Neural cell (in vitro differentiated cells): ENCODE data around the gene ADAMTS17.

Experiments used
- EZH2 ChIP-seq: fragments of 200-600, 300-800 bp; shearing (Covaris generic), sonication (generic); IDR thresholded peaks from 2 replicates; pipeline ENCODE4 v1.6.1; 2014; ENCODE audit warnings: antibody characterized with exemption, low read length, borderline replicate concordance, mild to moderate bottlenecking; ENCODE audit not compliant: insufficient read depth, poor library complexity, severe bottlenecking
- TF ChIP-seq, protein P1 (sequence below): fragments of 450-650 bp; IDR thresholded peaks from 2 replicates; pipeline ENCODE4 v1.5.1; 2014; ENCODE audit warnings: antibody characterized with exemption, mild to moderate bottlenecking, moderate library complexity; ENCODE audit not compliant: poor library complexity, severe bottlenecking

GRCh38 chr15:100256970-100257650 lies 84.7 kb downstream of the ADAMTS17 start:
- TF ChIP-seq EZH2 = no peak
- TF ChIP-seq, protein P1, sequence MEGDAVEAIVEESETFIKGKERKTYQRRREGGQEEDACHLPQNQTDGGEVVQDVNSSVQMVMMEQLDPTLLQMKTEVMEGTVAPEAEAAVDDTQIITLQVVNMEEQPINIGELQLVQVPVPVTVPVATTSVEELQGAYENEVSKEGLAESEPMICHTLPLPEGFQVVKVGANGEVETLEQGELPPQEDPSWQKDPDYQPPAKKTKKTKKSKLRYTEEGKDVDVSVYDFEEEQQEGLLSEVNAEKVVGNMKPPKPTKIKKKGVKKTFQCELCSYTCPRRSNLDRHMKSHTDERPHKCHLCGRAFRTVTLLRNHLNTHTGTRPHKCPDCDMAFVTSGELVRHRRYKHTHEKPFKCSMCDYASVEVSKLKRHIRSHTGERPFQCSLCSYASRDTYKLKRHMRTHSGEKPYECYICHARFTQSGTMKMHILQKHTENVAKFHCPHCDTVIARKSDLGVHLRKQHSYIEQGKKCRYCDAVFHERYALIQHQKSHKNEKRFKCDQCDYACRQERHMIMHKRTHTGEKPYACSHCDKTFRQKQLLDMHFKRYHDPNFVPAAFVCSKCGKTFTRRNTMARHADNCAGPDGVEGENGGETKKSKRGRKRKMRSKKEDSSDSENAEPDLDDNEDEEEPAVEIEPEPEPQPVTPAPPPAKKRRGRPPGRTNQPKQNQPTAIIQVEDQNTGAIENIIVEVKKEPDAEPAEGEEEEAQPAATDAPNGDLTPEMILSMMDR = no peak
